PC-3 (cell line): Measurements from ENCODE around the gene PPP1R16B.

Experiments used
- EZH2 ChIP-seq: fragments of 300-600 bp; sonication (generic); IDR thresholded peaks from one replicate; pipeline ENCODE4 v1.6.1; 2017; ENCODE audit warnings: antibody characterized with exemption, mild to moderate bottlenecking, low read length; ENCODE audit not compliant: unreplicated experiment
- EZH2phosphoT487 ChIP-seq: fragments of 300-600 bp; sonication (generic); IDR thresholded peaks from 2 replicates; pipeline ENCODE4 v1.6.1; 2018; ENCODE audit warnings: mild to moderate bottlenecking, antibody characterized with exemption, low read length, borderline replicate concordance
- TF ChIP-seq, protein P1 (sequence below): fragments of 300-600 bp; sonication (generic); conservative IDR thresholded peaks from 2 replicates; pipeline ENCODE4 v1.5.1; 2017; ENCODE audit warnings: antibody characterized with exemption, low read depth, mild to moderate bottlenecking, low read length

DNA sequence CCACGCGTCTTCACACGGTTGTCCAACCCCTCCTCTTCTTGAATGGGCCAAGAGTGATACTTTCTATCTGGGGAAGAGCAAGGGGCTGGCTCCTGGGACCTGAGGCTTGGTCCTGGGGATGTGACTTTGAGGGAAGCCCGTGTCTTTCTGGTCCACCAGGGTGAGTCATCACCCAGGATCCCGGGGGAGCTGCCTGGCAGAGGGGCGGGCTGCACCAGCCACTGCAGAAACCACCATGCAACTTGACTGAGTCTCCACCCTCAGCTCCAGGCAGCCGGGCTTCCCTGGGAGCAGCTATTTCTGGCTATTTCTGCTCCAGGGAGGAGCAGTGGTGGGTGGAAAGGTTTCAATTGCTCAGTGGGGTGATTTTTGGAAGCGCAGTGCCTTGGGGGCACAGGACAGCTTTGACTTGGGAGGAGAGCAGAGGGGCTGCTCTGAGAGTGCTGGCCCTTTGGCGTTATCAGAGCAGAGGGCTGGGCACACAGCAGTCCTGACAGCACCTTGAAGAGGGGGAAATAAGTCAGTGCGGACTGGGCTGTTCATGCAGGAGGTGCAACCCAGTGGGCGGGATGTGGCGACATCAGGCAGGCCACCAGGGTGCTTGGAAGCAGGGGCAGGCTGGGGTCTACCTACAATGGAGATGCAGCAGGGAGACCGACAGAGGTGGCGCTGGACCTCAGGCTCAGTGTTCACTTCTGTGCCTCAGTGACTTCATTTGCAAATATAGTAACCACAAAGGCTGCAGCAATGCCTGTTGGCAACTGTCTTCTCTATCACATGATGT lies 75.6 kb downstream of the PPP1R16B start:
- TF ChIP-seq, protein P1, sequence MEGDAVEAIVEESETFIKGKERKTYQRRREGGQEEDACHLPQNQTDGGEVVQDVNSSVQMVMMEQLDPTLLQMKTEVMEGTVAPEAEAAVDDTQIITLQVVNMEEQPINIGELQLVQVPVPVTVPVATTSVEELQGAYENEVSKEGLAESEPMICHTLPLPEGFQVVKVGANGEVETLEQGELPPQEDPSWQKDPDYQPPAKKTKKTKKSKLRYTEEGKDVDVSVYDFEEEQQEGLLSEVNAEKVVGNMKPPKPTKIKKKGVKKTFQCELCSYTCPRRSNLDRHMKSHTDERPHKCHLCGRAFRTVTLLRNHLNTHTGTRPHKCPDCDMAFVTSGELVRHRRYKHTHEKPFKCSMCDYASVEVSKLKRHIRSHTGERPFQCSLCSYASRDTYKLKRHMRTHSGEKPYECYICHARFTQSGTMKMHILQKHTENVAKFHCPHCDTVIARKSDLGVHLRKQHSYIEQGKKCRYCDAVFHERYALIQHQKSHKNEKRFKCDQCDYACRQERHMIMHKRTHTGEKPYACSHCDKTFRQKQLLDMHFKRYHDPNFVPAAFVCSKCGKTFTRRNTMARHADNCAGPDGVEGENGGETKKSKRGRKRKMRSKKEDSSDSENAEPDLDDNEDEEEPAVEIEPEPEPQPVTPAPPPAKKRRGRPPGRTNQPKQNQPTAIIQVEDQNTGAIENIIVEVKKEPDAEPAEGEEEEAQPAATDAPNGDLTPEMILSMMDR = no peak
- TF ChIP-seq EZH2 (no peak), EZH2phosphoT487 (no peak)
